8988T (cell line): ENCODE measurements around the gene CCDC157.

ENCODE experiments used
- DNase-seq: peaks from one replicate; pipeline ENCODE4 v3.0.0; 2011

CCDC157 gene

GRCh38 chr22:30416837-30417236, 60.0 kb downstream of the CCDC157 start:
- DNase-seq, result no peak

GRCh38 chr22:30420347-30421125, 63.7 kb downstream of the CCDC157 start:
- DNase-seq, result no peak

- no peak for DNase-seq
Measured at GRCh38 chr22:30421695-30422480, 65.1 kb downstream of the CCDC157 start.

- DNase-seq, result peak; percentile 50
Measured at GRCh38 chr22:30422481-30423300, 65.9 kb downstream of the CCDC157 start.

- DNase-seq, result no peak
Measured at GRCh38 chr22:30423301-30423958, 66.6 kb downstream of the CCDC157 start.

- peak; percentile 82 for DNase-seq
Measured at GRCh38 chr22:30423959-30424533, 67.2 kb downstream of the CCDC157 start.

- no peak for DNase-seq
Measured at GRCh38 chr22:30424534-30425326, 67.9 kb downstream of the CCDC157 start.

- no peak for DNase-seq
Measured at GRCh38 chr22:30425327-30425615, 68.5 kb downstream of the CCDC157 start.

- DNase-seq, result peak; percentile 53
Measured at GRCh38 chr22:30425616-30426387, 69.0 kb downstream of the CCDC157 start, which contains the start of gene MTFP1. TSS of gene MTFP1 (plus strand) at chr22:30425768. CDS start at chr22:30425880, 112 bp downstream.
